SK-N-DZ (cell line): Measurements from ENCODE around the gene VPS51.
"Not testable (repeated sequence)": the region's sequence is repeated elsewhere in the genome, so short reads cannot be mapped to it uniquely, and the experiment has no call there.

Experiments used
- DNase-seq: peaks from one replicate; pipeline ENCODE4 v3.0.0-alpha.2; 2015; ENCODE audit warnings: low spot score

Gene VPS51

GRCh38 chr11:65118891-65119669, 23.1 kb downstream of the VPS51 start:
- DNase-seq, result not testable (repeated sequence)

- no peak for DNase-seq
Measured at GRCh38 chr11:65119670-65119995, 23.6 kb downstream of the VPS51 start.

- DNase-seq, result no peak
Measured at GRCh38 chr11:65120831-65121230, 24.8 kb downstream of the VPS51 start.

GRCh38 chr11:65121447-65121864, 25.4 kb downstream of the VPS51 start:
- DNase-seq, result no peak

- peak; percentile 97 for DNase-seq
Measured at GRCh38 chr11:65121865-65122696, 26.1 kb downstream of the VPS51 start, which contains the start of the genes FAU and MRPL49. Gene FAU (minus strand): TSS chr11:65122134. CDS start chr11:65121813, 321 bp downstream. Gene MRPL49 (plus strand): TSS chr11:65122321. CDS start chr11:65122347, 26 bp downstream.

GRCh38 chr11:65124480-65125196, 28.6 kb downstream of the VPS51 start:
- DNase-seq, result no peak

GRCh38 chr11:65125197-65126056, 29.4 kb downstream of the VPS51 start:
- DNase-seq, result no peak

GRCh38 chr11:65126624-65127274, 30.7 kb downstream of the VPS51 start:
- DNase-seq, result no peak

GRCh38 chr11:65127473-65128181, 31.6 kb downstream of the VPS51 start:
- DNase-seq, result no peak

- DNase-seq, result no peak
Measured at GRCh38 chr11:65128182-65129145, 32.5 kb downstream of the VPS51 start.

- no peak for DNase-seq
Measured at GRCh38 chr11:65129649-65130441, 33.8 kb downstream of the VPS51 start.

GRCh38 chr11:65130631-65131416, 34.8 kb downstream of the VPS51 start:
- no peak for DNase-seq

GRCh38 chr11:65131417-65131776, 35.4 kb downstream of the VPS51 start:
- no peak for DNase-seq

- no peak for DNase-seq
Measured at GRCh38 chr11:65131895-65132237, 35.9 kb downstream of the VPS51 start.

- DNase-seq, result no peak
Measured at GRCh38 chr11:65132238-65132987, 36.4 kb downstream of the VPS51 start.

GRCh38 chr11:65132988-65133700, 37.1 kb downstream of the VPS51 start:
- DNase-seq, result no peak
